ENCODE results near the gene PIPOX.

PIPOX gene

DNA sequence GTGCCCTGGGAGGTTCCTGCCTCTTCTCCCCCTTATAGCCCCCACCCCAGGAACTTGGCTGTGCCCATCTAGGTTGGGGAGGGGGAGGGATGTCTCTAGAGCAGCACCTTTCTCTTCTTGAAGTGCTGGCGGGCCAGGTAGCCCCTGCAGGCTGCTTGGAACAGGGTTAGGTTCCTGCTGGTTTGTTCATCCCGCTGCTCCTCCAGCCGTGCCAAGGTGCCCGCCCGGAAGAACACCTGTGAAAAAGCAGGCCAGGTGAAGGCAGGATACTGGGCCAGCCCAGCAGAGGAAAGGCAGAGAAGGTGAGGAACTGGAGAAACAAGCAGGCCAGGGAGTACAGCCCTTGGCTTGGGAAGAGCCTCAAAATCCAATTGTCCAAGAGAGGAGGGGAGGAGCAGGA is 56.6 kb downstream of the PIPOX start:
- DNase-seq (ENCODE audit: low read depth) = no peak

DNA sequence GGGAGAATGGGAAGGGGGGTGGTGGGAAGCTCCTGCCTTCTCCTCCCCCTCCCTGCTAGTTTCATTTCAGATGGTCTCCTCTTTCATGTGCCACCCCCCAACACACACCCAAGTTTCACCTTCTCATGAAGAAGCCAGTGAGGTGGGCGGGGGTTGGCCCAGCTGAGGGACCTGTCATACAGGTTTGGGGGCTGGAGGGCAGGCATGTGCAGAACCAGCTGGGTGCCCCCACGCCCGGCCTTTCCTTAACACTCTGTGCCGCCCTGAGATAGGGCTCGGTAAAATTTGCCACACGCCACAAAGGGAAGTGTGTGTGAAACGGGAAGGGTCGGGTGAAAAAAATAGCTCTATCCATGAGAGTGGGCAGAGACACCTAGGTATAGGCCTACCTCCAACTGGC is 57.4 kb downstream of the PIPOX start:
- DNase-seq (ENCODE audit: low read depth) = no peak

- no peak for DNase-seq (ENCODE audit: low read depth)
Measured at GRCh38 chr17:29102046-29102445, 59.1 kb downstream of the PIPOX start.

DNA sequence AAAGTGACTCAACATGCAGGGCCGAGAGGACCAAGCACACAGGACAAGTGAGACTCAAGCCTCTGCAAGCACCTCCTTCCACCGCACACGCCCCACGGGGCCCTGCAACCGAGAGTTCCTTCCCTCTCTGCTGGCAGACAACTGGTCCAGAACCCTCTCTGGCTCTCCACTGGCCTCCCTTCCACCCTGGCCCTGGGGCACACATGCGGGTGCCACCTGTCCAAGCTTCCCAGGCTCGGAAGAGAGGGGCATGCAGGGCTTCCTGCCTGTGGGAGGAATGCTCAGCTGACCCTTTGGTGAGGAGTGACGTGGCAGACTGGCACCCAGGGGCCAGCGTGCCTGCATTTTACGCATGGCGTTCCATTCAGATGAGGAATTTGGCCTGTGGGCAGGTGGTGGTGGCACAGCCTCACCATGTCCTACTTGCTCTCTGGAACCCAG is 59.8 kb downstream of the PIPOX start:
- no peak for DNase-seq (ENCODE audit: low read depth)

GRCh38 chr17:29103341-29103740 is 60.4 kb downstream of the PIPOX start:
- DNase-seq (ENCODE audit: low read depth) = no peak
